ENCODE measurements around the gene LBX2. TPM values are rescaled to one million over a fixed set of nuclear protein-coding genes. Genes with fewer than 3 reads are reported as not detected.

LBX2 gene, protein sequence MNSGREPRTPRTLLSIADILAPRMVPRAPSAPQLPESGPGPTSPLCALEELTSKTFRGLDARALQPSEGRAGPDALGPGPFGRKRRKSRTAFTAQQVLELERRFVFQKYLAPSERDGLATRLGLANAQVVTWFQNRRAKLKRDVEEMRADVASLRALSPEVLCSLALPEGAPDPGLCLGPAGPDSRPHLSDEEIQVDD
- 0.03 TPM in 1 of 2 replicates, not detected in the other for polyA plus RNA-seq (2012; rRNA removed)
- polyA plus RNA-seq (2012; cell fraction: cytosol; rRNA removed) = 0.05 and 0.10 TPM in 2 replicates
- 0.07 TPM in 1 of 2 replicates, not detected in the other for polyA plus RNA-seq (2012; cell fraction: nucleus; rRNA removed)

DNA sequence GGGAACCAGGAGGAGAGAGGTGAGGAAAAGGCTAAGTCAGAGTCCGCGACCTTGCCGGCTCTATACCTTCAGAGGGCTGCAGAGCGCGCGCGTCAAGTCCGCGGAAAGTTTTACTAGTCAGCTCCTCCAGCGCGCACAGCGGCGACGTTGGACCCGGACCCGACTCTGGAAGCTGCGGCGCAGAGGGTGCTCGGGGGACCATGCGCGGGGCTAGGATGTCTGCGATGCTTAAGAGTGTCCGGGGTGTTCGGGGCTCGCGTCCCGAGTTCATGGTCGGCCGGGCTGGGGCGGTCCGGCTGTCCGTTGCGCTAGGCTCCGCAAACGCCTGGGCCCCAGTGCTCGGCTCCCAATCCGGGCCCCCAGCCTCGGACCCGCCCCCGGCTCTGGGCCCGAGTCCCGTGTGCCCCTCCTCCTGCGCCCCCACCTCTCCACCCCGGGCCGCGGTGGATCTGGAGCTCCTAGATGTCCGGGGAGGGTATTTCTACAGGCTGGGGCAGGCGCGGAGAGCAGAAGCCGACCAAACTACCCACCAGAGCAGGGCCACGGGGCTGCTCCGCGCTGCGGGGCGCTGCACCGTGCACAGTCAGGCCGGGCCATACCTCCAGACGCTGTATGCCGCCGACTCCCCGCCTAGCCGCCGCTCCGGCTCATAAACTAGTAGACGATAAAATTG lies at the start of gene LBX2:
Gene LBX2 (minus strand): TSS at position 337 of the 673 bp plus-strand sequence. CDS start 66 bp downstream, at position 271.
- Histone ChIP-seq H3K27ac (ENCODE audit: low read depth in 2 of 2, low read length in 1 of 2) (no peak within 1 kb of the TSS; a peak in 1 of 4 replicates), H3K27me3 (ENCODE audit: insufficient read depth) (no peaks in the 10 kb centered on the region), H3K9ac (no peak within 1 kb of the TSS), H3K79me2 (ENCODE audit: insufficient read depth) (no peaks in the 10 kb centered on the region), H3K36me3 (replicated peaks in 1 of 2; ENCODE audit: control insufficient read depth in 1 of 2, insufficient read depth in 2 of 2, low read length in 1 of 2) (peaks cover under 1 to 1% of the 10 kb centered on the region in 2 experiments), H2AFZ (ENCODE audit: low read depth) (peak within 1 kb of the TSS; percentile 72), H3K4me3 (ENCODE audit: low read depth in 2 of 2, low read length in 1 of 2) (peak within 1 kb of the TSS in 1 of 2 experiments; percentile 24; a peak in 2 of 4 replicates), H3K9me2 (no peaks in the 10 kb centered on the region), H3K4me1 (ENCODE audit: control insufficient read depth in 1 of 2, insufficient read depth in 2 of 2, low read depth in 1 of 2, low read length in 1 of 2) (peaks cover 0 to 22% of the 10 kb centered on the region in 2 experiments; a peak in 1 of 4 replicates), H3F3A (replicated peaks; ENCODE audit: insufficient read depth) (peaks cover 3% of the 10 kb centered on the region), H3K9me3 (no peaks in the 10 kb centered on the region), H4K20me1 (ENCODE audit: insufficient read depth) (no peaks in the 10 kb centered on the region), H3K4me2 (peak within 1 kb of the TSS; percentile 26; the same call in 1 of the 2 replicates)
- ChIA-PET CTCF (interaction anchor here (0.9 to 3.7 kb wide), 5 partner anchors 14 to 87 kb away, joined by 3 to 21 read pairs (median 19); partner anchors contain the start of genes AUP1, CCDC142, HTRA2 and TTC31), POLR2A (interaction anchor here (2.2 to 3.1 kb wide), 2 partner anchors 11 to 30 kb away, joined by 9 to 10 read pairs; partner anchors contain the start of genes AUP1 and HTRA2)
- TF ChIP-seq POLR2AphosphoS5 (IDR thresholded peaks at IDR 0.05; ENCODE audit: low read depth, low read length) = no peak
- no peak for TF ChIP-seq RXRA (IDR thresholded peaks at IDR 0.05; ENCODE audit: borderline replicate concordance, low read depth)
- no peak for TF ChIP-seq RCOR1 (IDR thresholded peaks at IDR 0.05; ENCODE audit: low read length)
- TF ChIP-seq, protein P1, sequence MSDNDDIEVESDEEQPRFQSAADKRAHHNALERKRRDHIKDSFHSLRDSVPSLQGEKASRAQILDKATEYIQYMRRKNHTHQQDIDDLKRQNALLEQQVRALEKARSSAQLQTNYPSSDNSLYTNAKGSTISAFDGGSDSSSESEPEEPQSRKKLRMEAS (IDR thresholded peaks at IDR 0.05; ENCODE audit: low read depth) = no peak
- TF ChIP-seq GABPA (IDR thresholded peaks at IDR 0.05; ENCODE audit: low read depth) = no peak
- TF ChIP-seq SIN3A (IDR thresholded peaks at IDR 0.05; ENCODE audit: borderline replicate concordance, low read depth, low read length) = no peak
- no peak for TF ChIP-seq TAF1 (IDR thresholded peaks at IDR 0.05; ENCODE audit: borderline replicate concordance, low read depth, low read length)
- WGBS (ENCODE audit: low lambda C conversion rate) = 39% methylated on average over 33 of the region's 65 CpGs
- peak; percentile 57 for DNase-seq

DNA sequence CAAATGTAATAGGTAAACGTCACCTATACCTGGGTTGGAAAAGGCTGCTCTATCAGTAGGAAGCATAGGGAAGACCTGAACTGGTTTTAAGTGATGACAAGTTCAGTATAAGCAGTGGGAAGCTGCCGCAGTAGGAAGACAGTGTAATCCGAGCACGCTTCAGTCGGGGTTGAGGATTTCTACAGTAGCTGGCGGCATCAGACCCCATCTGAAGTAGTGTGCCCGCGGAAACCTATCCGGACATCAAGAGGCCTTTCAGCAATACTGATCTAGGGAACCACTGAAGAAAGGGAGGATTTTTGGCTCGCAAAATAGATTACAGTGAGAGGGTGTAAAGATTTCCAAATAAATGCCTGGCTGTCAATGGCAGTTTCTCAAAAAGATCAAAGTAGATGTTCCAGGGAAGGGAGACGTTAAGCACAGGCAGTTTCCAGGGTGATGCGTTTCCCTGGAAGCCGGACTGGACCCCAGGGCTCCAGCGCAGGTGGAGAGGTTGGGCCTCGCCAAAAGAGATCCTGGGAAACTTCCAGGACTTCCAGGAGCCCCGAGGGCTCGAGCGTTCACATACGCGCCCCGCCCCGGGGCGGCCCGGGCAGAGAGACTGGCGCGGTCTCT lies 49.0 kb upstream of the LBX2 start:
- Histone ChIP-seq H2AFZ (ENCODE audit: low read depth) (peak overlapping the region; percentile 52; the same call in 1 of the 2 replicates), H3K9me2 (no peaks in the 10 kb centered on the region), H3K79me2 (ENCODE audit: insufficient read depth) (peaks cover 42% of the 10 kb centered on the region), H3K27me3 (ENCODE audit: insufficient read depth) (no peaks in the 10 kb centered on the region), H3K9me3 (no peaks in the 10 kb centered on the region), H3K27ac (ENCODE audit: low read depth in 2 of 2, low read length in 1 of 2) (peak overlapping the region in 1 of 2 experiments; percentile 18; a peak in 1 of 4 replicates), H3F3A (replicated peaks; ENCODE audit: insufficient read depth) (peaks cover 19% of the 10 kb centered on the region), H3K4me1 (ENCODE audit: control insufficient read depth in 1 of 2, insufficient read depth in 2 of 2, low read depth in 1 of 2, low read length in 1 of 2) (peaks cover 9 to 37% of the 10 kb centered on the region in 2 experiments; a peak in 3 of 4 replicates), H3K4me2 (peak overlapping the region; percentile 91), H4K20me1 (ENCODE audit: insufficient read depth) (no peaks in the 10 kb centered on the region), H3K36me3 (replicated peaks in 1 of 2; ENCODE audit: control insufficient read depth in 1 of 2, insufficient read depth in 2 of 2, low read length in 1 of 2) (peaks cover 7 to 15% of the 10 kb centered on the region in 2 experiments), H3K4me3 (ENCODE audit: low read depth in 2 of 2, low read length in 1 of 2) (peak overlapping the region; percentile 52 to 60), H3K9ac (peak overlapping the region; percentile 52; the same call in 1 of the 2 replicates)
- CTCF ChIA-PET = interaction anchor here (1.0 to 3.2 kb wide), 2 partner anchors 27 to 38 kb away, joined by 3 to 19 read pairs; no protein-coding TSS in a partner anchor
- POLR2A ChIA-PET = no interaction called here
- DNase-seq = peak; percentile 40
- WGBS (ENCODE audit: low lambda C conversion rate) = 73% methylated on average over 11 of the region's 26 CpGs
- TF ChIP-seq RFX5 (IDR thresholded peaks at IDR 0.05; ENCODE audit: low read length) = no peak
- no peak for TF ChIP-seq NFIC (IDR thresholded peaks at IDR 0.05; ENCODE audit: borderline replicate concordance)
- TF ChIP-seq RAD21 (IDR thresholded peaks at IDR 0.05; ENCODE audit: low read length) = no peak
- TF ChIP-seq POLR2AphosphoS5 (IDR thresholded peaks at IDR 0.05; ENCODE audit: low read depth, low read length) = no peak
- no peak for TF ChIP-seq TCF12 (IDR thresholded peaks at IDR 0.05)
- TF ChIP-seq, protein P2, sequence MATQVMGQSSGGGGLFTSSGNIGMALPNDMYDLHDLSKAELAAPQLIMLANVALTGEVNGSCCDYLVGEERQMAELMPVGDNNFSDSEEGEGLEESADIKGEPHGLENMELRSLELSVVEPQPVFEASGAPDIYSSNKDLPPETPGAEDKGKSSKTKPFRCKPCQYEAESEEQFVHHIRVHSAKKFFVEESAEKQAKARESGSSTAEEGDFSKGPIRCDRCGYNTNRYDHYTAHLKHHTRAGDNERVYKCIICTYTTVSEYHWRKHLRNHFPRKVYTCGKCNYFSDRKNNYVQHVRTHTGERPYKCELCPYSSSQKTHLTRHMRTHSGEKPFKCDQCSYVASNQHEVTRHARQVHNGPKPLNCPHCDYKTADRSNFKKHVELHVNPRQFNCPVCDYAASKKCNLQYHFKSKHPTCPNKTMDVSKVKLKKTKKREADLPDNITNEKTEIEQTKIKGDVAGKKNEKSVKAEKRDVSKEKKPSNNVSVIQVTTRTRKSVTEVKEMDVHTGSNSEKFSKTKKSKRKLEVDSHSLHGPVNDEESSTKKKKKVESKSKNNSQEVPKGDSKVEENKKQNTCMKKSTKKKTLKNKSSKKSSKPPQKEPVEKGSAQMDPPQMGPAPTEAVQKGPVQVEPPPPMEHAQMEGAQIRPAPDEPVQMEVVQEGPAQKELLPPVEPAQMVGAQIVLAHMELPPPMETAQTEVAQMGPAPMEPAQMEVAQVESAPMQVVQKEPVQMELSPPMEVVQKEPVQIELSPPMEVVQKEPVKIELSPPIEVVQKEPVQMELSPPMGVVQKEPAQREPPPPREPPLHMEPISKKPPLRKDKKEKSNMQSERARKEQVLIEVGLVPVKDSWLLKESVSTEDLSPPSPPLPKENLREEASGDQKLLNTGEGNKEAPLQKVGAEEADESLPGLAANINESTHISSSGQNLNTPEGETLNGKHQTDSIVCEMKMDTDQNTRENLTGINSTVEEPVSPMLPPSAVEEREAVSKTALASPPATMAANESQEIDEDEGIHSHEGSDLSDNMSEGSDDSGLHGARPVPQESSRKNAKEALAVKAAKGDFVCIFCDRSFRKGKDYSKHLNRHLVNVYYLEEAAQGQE (IDR thresholded peaks at IDR 0.05; ENCODE audit: low read depth, low read length) = no peak
- no peak for TF ChIP-seq RCOR1 (IDR thresholded peaks at IDR 0.05; ENCODE audit: low read length)
- TF ChIP-seq EZH2phosphoT487 (IDR thresholded peaks at IDR 0.05; ENCODE audit: borderline replicate concordance, low read depth) = no peak
- TF ChIP-seq MXI1 (IDR thresholded peaks at IDR 0.05; ENCODE audit: low read depth, low read length) = no peak
- TF ChIP-seq EP300 (IDR thresholded peaks at IDR 0.05; ENCODE audit: borderline replicate concordance in 1 of 2, low read depth in 1 of 2, low read length in 1 of 2) = no peak
- no peak for TF ChIP-seq MEF2A (IDR thresholded peaks at IDR 0.05; ENCODE audit: borderline replicate concordance, low read depth)
- no peak for TF ChIP-seq FOXM1 (IDR thresholded peaks at IDR 0.05; ENCODE audit: low read depth)
